NOMO-1 treated with dmso at 0.1 percent for 144 hours (cell line): Measurements from ENCODE around the gene IMMP2L.

Source experiments
- DNase-seq: peaks from one replicate; lab custom pipeline; 2025; ENCODE audit not compliant: unreplicated experiment; lab: John Stamatoyannopoulos, UW

IMMP2L gene

DNA sequence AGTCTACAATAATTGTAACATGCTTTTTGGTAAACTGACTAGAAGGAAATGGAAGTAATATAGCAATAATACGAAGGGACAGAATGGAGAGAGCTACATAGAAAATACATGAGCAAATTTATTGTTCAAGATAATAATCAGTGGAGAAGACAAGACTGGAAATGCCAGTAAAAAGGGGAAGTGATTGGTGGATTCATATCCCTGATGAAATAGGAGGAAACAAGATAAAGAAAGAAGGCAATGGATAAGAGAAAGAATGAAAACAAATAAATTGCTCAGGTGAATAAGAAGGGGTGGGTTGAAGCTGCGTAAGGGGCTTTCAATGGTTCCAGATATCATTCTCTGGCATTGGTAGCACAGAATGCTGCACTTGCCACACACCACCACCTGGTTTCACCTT lies 335.5 kb downstream of the IMMP2L start:
- no peak for DNase-seq

DNA sequence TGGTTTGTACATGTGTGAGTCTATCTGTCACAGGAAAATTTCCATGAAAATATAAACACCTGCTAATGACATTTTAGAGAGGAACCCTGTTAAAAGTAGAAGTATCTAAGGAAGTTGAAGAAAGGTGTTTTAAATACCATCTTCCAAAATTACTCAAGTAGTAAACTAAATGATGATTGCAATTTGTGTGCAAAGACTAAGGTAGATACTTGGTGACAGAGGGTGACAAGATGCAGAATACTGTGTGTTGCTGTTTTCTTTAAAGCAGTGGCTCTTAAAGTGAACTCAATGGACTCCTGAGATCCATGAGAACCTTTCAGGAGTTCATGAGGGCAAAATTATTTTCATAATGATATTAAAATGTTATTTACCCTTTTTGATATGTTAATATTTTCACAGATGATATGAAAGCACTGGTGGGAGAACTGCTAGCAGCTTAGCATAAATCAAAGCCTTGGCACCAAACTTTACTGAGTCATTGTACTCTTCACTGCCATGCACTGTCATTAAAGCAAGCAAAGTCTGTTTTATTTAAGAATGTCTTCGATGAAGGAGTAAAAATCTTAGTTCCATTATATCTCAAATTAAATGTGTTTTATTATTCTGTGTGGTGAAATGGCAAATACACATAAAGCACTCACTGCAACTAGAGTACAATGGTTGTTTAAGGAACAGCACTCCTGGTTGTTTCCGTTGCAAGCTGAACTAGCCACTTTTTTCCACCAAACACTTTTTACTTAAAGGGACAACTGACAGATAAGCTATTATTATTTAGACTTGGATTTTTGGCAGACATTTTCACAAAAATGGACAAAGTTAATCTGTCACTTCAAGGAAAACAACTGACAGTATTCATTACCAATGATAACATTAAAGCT lies 337.7 kb downstream of the IMMP2L start:
- no peak for DNase-seq

DNA sequence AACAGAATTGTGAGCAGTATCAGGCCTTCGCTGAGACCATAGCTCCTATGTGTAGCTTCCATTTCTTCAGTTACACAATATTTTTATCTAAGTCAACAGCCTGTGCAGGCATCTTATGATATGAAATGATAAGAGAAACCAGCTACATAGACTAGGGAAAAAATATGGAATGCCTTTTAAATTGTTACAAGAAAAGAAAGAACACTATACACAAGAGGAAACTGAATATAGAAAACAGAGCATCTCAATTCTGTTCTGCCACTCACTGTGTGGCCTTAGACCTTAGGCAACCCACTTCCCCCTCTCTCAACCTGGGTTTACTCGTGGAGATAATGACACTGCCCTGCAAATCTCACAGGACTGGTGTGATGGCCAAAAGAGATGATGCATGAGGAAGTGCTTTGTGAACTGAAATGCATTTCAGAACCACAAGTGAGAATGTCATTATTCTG lies 338.5 kb downstream of the IMMP2L start:
- no peak for DNase-seq

DNA sequence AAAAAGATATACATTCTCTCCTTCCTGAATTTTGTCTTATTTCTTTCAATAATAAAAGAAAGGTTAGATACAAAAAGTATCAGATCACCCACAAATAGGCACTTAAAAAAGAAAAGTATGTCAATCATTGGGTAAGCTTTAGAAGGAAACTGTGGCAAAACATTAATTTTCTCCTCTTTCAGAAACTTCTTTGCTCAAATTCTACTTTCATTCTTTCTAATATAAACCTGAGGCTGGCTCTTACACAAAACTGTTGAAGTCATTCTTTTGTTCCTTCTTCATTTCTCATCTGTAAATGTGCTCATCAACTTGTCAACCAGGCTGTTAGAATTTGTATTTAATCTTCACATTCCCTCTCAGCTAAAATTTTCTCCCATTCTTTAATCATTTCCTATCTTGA lies 346.7 kb downstream of the IMMP2L start:
- no peak for DNase-seq

DNA sequence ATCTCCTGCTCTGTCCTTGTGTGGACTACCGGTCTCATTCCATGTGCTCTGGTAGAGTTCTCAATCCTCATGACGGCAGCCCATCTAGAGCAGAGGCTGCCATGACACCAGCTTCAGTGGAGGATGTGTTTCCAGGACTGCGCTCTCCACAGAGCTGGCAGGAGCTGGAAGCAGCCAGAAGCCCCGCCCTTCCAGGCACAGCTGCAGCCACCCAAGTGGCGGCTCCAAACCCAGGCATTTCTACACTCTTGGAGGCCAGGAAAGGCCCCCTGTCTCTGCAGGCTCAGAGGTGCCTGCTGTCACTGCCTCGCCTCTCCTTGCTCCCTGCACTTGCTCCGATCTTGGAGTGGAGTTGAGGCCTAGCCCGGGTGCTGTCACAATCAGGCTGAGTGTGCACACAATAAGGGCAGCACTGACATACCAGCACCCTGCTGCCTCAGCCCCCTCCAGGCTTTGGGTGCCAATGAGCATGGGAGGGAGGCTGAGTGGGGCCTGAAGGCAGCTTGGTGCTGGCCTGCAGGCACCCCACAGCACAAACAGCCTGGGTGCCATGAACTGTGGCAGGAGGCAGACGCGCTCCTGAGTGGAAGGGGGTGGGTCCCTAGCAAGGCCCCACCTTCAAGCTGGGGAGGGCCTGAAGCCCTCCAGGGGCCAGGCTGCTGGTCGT lies 349.3 kb downstream of the IMMP2L start:
- no peak for DNase-seq

DNA sequence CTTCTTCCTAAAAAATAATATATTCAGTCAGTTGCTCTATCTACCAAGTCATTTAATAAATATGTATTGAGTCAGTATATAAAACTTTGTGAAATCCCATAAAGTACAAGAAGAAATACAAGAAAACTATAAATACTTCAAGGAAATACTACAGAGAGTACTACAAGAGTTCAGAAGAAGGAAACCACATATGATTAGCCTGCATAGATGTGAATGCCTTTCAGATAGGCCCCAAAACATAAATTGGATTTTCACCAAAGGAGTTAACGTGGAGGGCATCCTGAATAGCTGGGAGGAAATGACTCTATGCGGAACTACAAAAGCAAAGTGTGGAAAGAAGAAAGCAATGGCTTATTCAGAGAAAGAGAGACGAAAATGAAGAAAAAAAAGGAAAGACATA lies 351.3 kb downstream of the IMMP2L start:
- DNase-seq = no peak

DNA sequence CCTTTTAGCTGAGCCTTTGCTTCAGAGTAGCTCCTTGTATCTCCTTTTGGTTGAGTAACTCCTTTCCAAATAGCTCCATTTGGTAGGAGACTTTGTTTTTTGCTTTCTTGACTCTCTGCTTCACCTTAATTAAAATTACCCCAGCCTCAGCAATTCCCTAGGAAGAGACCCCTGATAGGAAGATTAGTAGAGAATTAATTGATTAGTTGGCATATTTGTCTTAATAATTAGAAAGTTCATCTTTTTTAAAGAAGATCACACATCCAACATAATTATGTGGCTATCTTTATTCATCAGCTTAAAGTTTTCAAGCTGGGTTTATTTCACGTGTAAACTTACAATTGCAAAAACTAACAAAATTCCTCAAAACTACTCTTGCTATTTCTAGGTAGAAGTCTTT lies 352.2 kb downstream of the IMMP2L start:
- no peak for DNase-seq

DNA sequence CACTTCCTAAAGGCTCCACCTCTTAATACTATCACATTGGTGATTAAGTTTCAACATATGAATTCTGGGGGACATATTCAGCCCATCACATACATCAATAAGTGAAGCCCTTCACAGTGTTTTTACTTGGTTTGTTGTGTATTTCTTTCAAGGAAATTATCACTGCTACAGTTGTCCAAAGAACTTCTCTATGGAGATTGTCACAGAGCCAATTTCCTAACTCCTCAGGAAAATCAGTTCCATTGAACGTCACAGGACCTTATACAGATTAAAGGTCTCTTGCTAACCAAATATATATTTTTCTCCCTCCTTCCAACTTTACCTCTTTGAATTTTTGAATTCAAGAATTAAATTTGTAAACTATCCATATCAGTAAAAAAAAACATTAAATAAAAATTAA lies 357.0 kb downstream of the IMMP2L start:
- DNase-seq = no peak

DNA sequence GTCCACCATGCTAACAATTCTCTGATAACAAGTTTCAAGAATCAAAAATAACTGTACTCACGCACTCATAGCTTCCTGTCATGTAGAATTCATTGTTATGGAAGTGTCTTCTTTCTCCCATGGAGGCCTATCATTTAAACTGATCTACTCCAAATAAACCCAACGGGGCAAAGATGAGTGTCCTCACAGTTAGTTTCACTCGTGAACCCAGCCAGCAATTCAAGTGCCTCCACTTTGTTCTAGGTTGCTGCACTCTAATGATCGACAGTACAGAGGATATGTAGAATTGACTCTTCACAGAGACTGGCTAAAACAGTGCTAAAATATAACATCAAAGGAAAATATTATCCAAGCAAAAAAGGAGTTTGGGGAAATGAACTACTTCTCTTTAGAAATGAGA lies 360.0 kb downstream of the IMMP2L start:
- no peak for DNase-seq

DNA sequence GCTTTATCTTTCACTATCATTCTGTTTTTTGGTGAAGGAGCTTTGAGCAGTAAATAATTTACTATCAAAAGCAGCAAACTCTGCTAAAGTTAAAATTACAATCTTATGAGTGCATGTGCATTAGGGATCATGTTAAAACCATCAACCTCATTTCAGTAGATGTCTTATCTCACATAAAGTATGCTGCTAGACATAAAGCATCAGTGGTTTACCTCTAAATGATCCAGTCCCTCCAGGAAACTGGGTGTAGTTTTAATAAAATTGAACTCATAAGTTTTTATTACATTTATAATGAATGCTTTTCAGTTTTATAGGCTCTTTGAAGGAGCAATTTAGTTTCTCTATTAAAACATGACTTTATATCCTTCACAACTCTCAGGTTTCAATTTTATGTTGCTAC lies 362.6 kb downstream of the IMMP2L start:
- DNase-seq = no peak

DNA sequence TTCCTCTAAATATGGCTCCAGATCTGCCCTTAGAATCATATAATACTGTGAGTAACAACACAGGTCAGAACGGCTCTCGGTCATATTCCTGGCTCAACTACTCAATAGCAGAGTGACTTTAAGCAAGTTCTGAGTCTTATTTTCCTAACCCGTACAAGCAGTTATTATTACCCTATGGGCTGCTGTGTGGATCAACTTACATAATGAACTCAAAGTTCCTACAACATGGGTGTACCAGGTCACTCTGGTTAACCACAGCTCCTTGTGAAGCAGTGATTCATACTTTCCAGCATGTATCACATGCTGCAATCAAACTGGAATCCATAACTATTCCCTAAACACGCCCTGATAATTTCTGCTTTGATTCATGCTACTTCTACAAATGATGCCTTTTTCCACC lies 364.0 kb downstream of the IMMP2L start:
- DNase-seq = no peak

DNA sequence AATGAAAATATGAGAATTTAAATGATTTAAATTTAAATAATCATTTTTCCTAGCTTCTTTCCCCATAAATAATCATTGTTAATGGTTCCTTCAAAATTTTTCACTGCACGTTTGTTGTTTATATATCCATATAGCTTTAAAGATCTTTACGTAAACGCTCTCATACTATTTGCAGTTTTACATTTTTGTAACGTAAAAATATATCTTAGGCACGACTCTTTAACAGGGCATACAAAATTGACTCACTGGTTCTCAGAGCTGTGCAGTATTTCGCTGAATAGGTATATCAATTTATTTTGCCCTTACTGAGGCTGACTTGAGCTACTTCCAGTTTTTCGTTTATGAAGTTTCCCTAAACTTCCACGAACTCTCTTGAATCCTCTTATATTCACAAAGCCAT lies 365.6 kb downstream of the IMMP2L start:
- no peak for DNase-seq

DNA sequence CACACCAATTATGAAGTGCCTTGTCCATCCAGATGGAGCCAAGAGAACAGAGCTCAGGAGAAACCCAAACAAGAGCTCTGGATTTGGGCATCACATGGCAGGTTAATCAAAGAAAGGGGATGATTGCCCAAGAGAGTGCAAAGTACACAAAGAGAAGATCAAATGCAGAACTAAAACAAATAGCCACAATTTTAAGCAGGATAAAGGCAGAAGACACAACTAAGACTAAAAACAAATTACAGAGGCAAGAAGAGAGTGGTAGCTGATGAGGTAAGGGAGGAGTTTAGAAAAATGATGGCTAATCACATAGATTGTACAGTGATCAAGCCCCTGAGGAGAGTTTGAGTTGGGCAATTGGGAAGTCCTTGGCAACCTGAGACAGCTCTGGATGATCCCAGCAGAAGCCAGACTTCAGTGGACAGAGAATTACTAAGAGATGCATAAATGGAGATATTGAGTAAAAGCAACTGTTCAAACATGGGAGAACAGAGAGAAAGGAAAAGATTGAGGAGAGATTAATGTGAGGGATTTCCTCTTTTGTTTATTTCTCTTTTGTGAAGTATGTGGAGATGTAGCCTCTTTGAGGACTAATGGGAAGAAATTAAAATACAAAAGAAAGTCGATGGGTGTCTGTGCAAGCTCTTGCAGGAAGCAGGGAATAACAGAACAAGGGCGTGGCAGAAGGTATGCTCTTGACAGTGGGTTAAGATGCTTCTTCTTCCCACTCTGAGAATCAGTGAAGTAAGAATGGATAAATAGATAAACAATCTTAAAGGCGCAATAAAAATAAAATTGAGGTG lies 369.5 kb downstream of the IMMP2L start:
- DNase-seq = no peak

DNA sequence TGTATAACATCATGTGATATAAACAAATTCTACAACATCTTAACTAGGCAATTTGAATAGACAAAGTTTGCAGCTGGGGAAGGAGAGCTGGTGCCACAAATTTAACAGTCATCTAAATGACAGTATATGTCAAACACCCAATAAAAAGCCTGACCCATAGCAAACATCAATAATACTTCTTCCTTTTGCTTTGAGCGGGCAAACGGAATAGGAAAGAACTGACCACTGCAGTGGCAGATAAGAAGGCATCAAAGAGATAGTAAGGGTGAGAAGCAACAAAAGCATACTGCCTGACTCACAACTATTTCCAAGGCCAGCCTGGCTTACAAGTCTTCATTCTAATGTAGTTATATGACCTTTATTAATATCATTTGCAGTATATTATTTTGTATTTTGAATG lies 371.5 kb downstream of the IMMP2L start:
- DNase-seq = no peak

DNA sequence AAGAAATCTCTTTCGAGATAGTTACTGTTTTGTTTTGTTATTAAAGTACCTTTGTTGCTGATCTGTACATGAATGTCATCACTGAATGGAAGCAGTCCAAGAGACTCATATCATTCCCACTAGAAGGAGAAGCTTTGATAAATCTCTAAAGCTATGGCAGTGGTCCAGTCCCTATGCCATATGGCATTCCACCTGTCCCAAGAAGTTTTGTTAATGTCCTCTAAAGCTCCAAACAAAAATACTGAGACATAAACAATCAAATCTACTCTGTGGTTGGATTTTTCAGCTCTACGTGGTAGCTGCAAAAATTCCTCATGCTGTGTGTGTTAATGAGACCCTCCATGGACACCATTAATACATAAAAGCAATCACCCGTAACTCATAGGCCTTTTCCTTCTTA lies 377.3 kb downstream of the IMMP2L start:
- DNase-seq = no peak

DNA sequence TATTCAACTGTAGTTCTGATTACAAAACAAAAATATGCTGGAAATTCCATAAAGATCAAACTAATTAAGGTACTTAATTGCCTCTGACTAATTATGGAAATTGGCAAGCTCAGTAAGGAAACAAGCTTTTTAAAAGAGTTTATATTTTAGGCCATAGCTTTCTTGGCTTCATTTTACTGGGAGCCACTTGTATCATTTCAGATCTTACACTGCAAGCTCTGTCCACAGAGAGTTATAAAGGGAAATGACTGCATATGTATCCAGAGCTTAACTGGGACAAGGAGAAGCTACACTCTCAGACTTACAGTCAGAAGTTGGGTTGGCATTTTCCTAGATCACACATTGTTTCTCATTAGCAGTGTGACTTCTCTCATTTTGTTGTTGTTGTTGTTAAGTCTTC lies 379.0 kb downstream of the IMMP2L start:
- no peak for DNase-seq

DNA sequence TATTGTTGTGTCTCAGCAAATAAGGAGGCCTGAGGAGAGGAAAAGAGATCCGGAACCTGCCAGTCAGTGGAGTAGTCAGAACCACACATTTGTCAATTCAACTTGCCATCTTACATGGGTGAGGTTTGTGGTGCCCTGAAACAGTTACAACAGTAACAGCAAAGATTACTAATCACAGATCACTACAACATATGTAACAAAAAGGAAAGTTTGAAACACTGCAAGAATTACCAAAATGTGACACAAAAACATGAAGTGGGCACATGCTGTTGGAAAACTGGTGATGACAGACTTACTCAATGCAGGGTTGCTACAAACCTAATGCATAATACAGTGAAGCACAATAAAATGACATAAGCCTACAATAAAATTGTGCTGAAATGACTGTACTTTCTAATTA lies 382.0 kb downstream of the IMMP2L start:
- no peak for DNase-seq

DNA sequence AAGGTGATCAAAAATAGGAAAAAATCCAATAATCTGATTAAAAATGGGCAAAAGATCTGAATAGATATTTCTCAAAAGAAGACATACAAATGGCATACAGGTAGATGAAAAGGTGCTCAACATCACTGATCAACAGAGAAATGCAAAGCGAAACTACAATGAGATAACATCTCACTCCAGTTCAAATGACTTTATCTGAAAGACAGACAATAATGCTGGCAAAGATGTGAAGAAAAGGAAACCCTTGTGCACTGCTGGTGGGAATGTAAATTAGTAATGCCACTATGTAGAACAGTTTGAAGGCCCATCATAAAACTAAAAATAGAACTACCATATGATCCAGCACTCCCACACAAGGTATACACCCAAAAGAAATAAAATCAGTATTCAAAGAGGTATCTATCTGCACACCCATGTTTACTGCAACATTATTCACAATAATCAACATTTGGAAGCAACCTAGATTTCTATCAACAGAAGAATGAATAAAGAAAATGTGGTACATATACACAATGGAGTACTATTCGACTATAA lies 386.3 kb downstream of the IMMP2L start:
- no peak for DNase-seq

DNA sequence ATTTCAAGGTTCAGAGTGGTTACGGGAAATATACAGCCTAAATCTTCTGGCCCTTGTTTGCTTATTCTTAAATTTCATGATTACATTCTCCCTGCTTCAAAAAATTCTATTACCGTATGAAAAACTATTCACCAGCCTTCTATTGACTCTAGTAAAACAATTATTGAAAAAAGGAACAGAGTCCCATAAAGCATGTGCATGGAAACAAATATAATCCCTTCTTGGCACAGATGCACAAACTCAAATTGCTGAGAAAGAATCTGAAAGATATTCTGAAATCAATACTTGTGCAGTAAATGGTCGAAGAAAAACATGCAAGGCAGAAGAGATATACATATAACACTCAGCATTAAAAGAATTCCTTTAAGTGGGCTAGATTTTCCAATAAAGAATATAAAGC lies 387.8 kb downstream of the IMMP2L start:
- no peak for DNase-seq

DNA sequence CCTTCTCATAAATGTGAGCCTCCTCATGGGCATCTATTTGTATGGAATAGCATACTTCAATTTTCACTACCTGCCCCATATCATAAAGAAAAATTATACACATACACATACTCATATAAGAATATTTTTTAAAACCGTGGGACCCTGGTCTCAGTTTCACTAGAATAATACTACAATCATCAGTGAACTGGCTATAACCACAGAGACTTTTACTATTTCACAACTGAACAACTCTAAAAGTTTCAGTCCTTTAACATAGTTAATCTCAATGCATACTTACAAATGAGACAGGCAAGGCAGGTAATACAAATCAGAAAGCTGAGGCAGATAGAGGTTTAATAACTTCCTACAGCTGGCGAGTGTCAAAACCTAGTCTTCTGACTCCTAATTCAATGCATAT lies 388.3 kb downstream of the IMMP2L start:
- no peak for DNase-seq

DNA sequence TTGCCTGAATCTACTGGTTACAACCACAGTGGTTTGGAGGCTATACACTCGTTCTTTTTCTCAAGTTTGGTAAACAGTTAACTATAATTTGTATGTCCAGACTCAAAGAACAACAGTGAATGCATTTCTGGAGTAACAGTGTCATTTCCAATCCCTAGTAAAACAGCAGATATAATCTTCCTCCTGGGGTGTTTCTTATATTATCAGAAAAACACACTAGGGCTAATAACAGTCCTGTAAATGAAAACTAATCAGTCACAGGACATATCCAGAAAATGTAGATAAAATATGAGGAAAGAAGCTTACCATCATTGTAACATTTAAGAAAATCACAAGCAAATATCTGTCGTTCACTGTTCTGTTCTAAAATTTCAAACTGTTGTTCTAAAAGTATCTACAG lies 388.8 kb downstream of the IMMP2L start:
- no peak for DNase-seq
